OCI-LY7 (cell line): Measurements from ENCODE around the gene RRP36.

ENCODE experiments used
- CTCF ChIP-seq: fragments of 200-600 bp; sonication (generic); conservative IDR thresholded peaks from 2 replicates; pipeline ENCODE4 v1.5.1; 2014; ENCODE audit warnings: mild to moderate bottlenecking, antibody characterized with exemption, low read length, moderate library complexity, mixed read lengths
- EZH2phosphoT487 ChIP-seq: fragments of 200-600 bp; sonication (generic); IDR thresholded peaks from 2 replicates; pipeline ENCODE4 v1.6.1; 2018; ENCODE audit warnings: low read depth, borderline replicate concordance, mild to moderate bottlenecking, mixed run types, antibody characterized with exemption, low read length, moderate library complexity, mixed read lengths

- no peak for TF ChIP-seq CTCF
- TF ChIP-seq EZH2phosphoT487, result no peak
Measured at GRCh38 chr6:42987533-42988451, 33.6 kb upstream of the RRP36 start.
